GM12878 (cell line): ENCODE measurements around the gene CD244. TPM values are rescaled to one million over a fixed set of nuclear protein-coding genes. Genes with fewer than 3 reads are reported as not detected.

Experiments
- ATF3 ChIP-seq: IDR thresholded peaks from 2 replicates; pipeline ENCODE4 v1.6.1; 2011; ENCODE audit warnings: low read depth, mild to moderate bottlenecking, low read length, moderate library complexity, borderline replicate concordance; ENCODE audit errors: extremely low read depth
- BCL3 ChIP-seq: IDR thresholded peaks from 2 replicates; pipeline ENCODE4 v1.6.1; 2011; ENCODE audit warnings: borderline replicate concordance, low read depth, mild to moderate bottlenecking, moderate library complexity, low read length; ENCODE audit not compliant: insufficient read depth, poor library complexity, severe bottlenecking
- DPF2 ChIP-seq: fragments of 450-650 bp; IDR thresholded peaks from 2 replicates; pipeline ENCODE4 v1.6.1; 2017; ENCODE audit warnings: mild to moderate bottlenecking
- KLF5 ChIP-seq: fragments of 450-650 bp; IDR thresholded peaks from 2 replicates; pipeline ENCODE4 v1.6.1; 2014; ENCODE audit warnings: mild to moderate bottlenecking; ENCODE audit not compliant: partially characterized antibody
- NR2F1 ChIP-seq: fragments of 450-650 bp; conservative IDR thresholded peaks from 2 replicates; pipeline ENCODE4 v1.6.1; 2017; ENCODE audit warnings: mild to moderate bottlenecking
- PML ChIP-seq: IDR thresholded peaks from 2 replicates; pipeline ENCODE4 v1.6.1; 2012; ENCODE audit warnings: low read length, inconsistent platforms
- RAD21 ChIP-seq: IDR thresholded peaks from 2 replicates; pipeline ENCODE4 v1.6.1; 2011; ENCODE audit warnings: mild to moderate bottlenecking, low read depth, low read length, moderate library complexity; ENCODE audit not compliant: insufficient read depth
- RELB ChIP-seq: fragments of 450-650 bp; IDR thresholded peaks from 2 replicates; pipeline ENCODE4 v1.6.1; 2017; ENCODE audit warnings: low read depth, mild to moderate bottlenecking, moderate library complexity
- REST ChIP-seq: IDR thresholded peaks from 2 replicates; pipeline ENCODE4 v1.6.1; 2012; ENCODE audit warnings: mild to moderate bottlenecking, low read depth, low read length
- RFX5 ChIP-seq: IDR thresholded peaks from 2 replicates; pipeline ENCODE4 v1.6.1; 2011; ENCODE audit warnings: low read depth, low read length, improper control_type of control experiment
- RUNX3 ChIP-seq: IDR thresholded peaks from 2 replicates; pipeline ENCODE4 v1.6.1; 2012; ENCODE audit warnings: low read length, inconsistent platforms
- SIN3A ChIP-seq: IDR thresholded peaks from 2 replicates; pipeline ENCODE4 v1.6.1; 2012; ENCODE audit warnings: low read depth, low read length, improper control_type of control experiment
- SMARCA5 ChIP-seq: fragments of 450-650 bp; IDR thresholded peaks from 2 replicates; pipeline ENCODE4 v1.6.1; 2017; ENCODE audit warnings: mild to moderate bottlenecking
- SP1 ChIP-seq: IDR thresholded peaks from one replicate; pipeline ENCODE4 v1.6.1; 2011; ENCODE audit warnings: low read depth, low read length
- SPI1 ChIP-seq: IDR thresholded peaks from 2 replicates; pipeline ENCODE4 v1.6.1; 2011; ENCODE audit warnings: low read depth, mild to moderate bottlenecking, low read length, moderate library complexity, borderline replicate concordance; ENCODE audit not compliant: insufficient read depth
- SUZ12 ChIP-seq: fragments of 200-600 bp; sonication (generic); IDR thresholded peaks from one replicate; pipeline ENCODE4 v1.6.1; 2018; ENCODE audit warnings: antibody characterized with exemption, mild to moderate bottlenecking; ENCODE audit not compliant: unreplicated experiment
- USF2 ChIP-seq: IDR thresholded peaks from 2 replicates; pipeline ENCODE4 v1.6.1; 2011; ENCODE audit warnings: low read depth, low read length, improper control_type of control experiment, borderline replicate concordance
- YY1 ChIP-seq: IDR thresholded peaks from 2 replicates; pipeline ENCODE4 v1.6.1; 2011; ENCODE audit warnings: low read depth, mild to moderate bottlenecking, low read length
- ZBTB33 ChIP-seq: fragments of 450-650 bp; IDR thresholded peaks from 2 replicates; pipeline ENCODE4 v1.6.1; 2017; ENCODE audit warnings: mild to moderate bottlenecking
- ZNF384 ChIP-seq: IDR thresholded peaks from 2 replicates; pipeline ENCODE4 v1.6.1; 2012; ENCODE audit warnings: low read depth, mild to moderate bottlenecking, low read length, improper control_type of control experiment, borderline replicate concordance
- ZSCAN29 ChIP-seq: fragments of 450-650 bp; IDR thresholded peaks from 2 replicates; pipeline ENCODE4 v1.6.1; 2017; ENCODE audit warnings: mild to moderate bottlenecking, moderate library complexity
- polyA plus RNA-seq, 11 experiments: library from polyadenylated mRNA; depleted of rRNA in 4 of 11; unstranded in 6 of 11; stranded (reverse) in 5 of 11; fragments of >200 nt; fragmentation: Nextera tagmentation in 4 of 11; fragmentation: Illumina TruSeq in 1 of 11; extraction: Ambion mirVana in 4 of 11; extraction: Trizol in 1 of 11; gene quantifications; 1 replicate in 1 of 11; 2 replicates in 10 of 11; pipeline versions ENCODE4 v1.2.1 to v1.2.3, GENCODE V29; 2011 to 2016; ENCODE audit warnings: inconsistent platforms in 2 of 11, missing spikeins in 2 of 11, low read depth in 1 of 11
- total RNA-seq, 4 experiments: library from RNA; depleted of rRNA in 3 of 4; stranded (reverse); fragments of >200 nt in 3 of 4; fragmentation: Illumina TruSeq in 1 of 4; extraction: Trizol in 1 of 4; gene quantifications; 2 replicates each; pipeline versions ENCODE4 v1.2.1 to v1.2.3, GENCODE V29; 2013 to 2021

CD244 gene
- total and polyA plus RNA-seq, 10 of the 15 experiments (the other 5 are each of a cell fraction or from before 2014, with no cell fraction given): 0.24 to 13.6 (median 0.73) TPM

GRCh38 chr1:160795951-160796383, 66.7 kb downstream of the CD244 start, which contains the start of gene LY9 (continued):
- TF ChIP-seq ZSCAN29: no peak
- TF ChIP-seq YY1: peak; percentile 91
- peak; percentile 80 for TF ChIP-seq NR2F1
- no peak for TF ChIP-seq REST
- no peak for TF ChIP-seq ZNF384
- TF ChIP-seq KLF5: peak; percentile 95
- no peak for TF ChIP-seq RAD21
- peak; percentile 92 for TF ChIP-seq DPF2
- no peak for TF ChIP-seq RFX5
- no peak for TF ChIP-seq SIN3A
- TF ChIP-seq SMARCA5: no peak
- peak; percentile 80 for TF ChIP-seq SP1
- TF ChIP-seq SUZ12: no peak
- no peak for TF ChIP-seq ATF3
- TF ChIP-seq RELB: peak; percentile 83
- no peak for TF ChIP-seq ZBTB33
- TF ChIP-seq RUNX3: peak; percentile 99
- TF ChIP-seq SPI1: peak; percentile 22; the same call in 1 of the 2 replicates
- TF ChIP-seq USF2: peak; percentile 24; the same call in 1 of the 2 replicates
- TF ChIP-seq PML: 0 out of 2 replicates have a peak, but pooled peaks have one; percentile 45
- peak; percentile 86 for TF ChIP-seq BCL3
